Ovary (tissue), 9 donors: ENCODE results near the gene KIF18A. TPM values are rescaled to one million over a fixed set of nuclear protein-coding genes. Genes with fewer than 3 reads are reported as not detected.
"Not testable (repeated sequence)": the region's sequence is repeated elsewhere in the genome, so short reads cannot be mapped to it uniquely, and the experiment has no call there.

Experiments
- DNase-seq, 5 donors: peaks; one replicate each; pipeline ENCODE4 v3.0.0-alpha.2; 2019 to 2020
- H3K27ac ChIP-seq, 2 donors: fragments of 200-600 bp; one replicate each; pipeline versions ENCODE4 v1.5.1 to v1.8.0; 2019 to 2022
- H3K27me3 ChIP-seq: fragments of 200-600 bp; one replicate; pipeline ENCODE4 v1.8.0; 2022
- H3K36me3 ChIP-seq: fragments of 200-600 bp; sonication (generic); one replicate; pipeline ENCODE4 v1.5.1; 2019
- H3K4me1 ChIP-seq: one replicate; pipeline ENCODE4 v1.8.1; 2013; ENCODE audit warnings: mild to moderate bottlenecking, moderate library complexity; ENCODE audit not compliant: insufficient read depth
- H3K4me3 ChIP-seq: fragments of 200-600 bp; sonication (generic); one replicate; pipeline ENCODE4 v1.5.1; 2017
- H3K9me3 ChIP-seq, 2 donors: fragments of 200-600 bp in 1 of 2; sonication (generic) in 1 of 2; one replicate each; pipeline versions ENCODE4 v1.5.1 to v1.8.1; 2013 to 2019; ENCODE audit warnings: mild to moderate bottlenecking in 1 of 2, moderate library complexity in 1 of 2
- CTCF ChIP-seq, 3 donors: fragments of 450-650 bp in 2 of 3; fragments of 200-600 bp in 1 of 3; IDR thresholded peaks; one replicate each; pipeline versions ENCODE4 v1.5.1 to v1.8.0; 2016 to 2022; ENCODE audit warnings: antibody characterized with exemption in 3 of 3, mild to moderate bottlenecking in 1 of 3
- EP300 ChIP-seq: sonication (generic); formaldehyde crosslinking; IDR thresholded peaks from one replicate; pipeline ENCODE4 v1.6.1; 2017; ENCODE audit warnings: antibody characterized with exemption
- POLR2A ChIP-seq: fragments of 450-650 bp; IDR thresholded peaks from one replicate; pipeline ENCODE4 v1.6.1; 2017; ENCODE audit warnings: antibody characterized with exemption, mild to moderate bottlenecking, moderate library complexity
- WGBS, 3 donors: extraction: QIAGEN DNeasy Blood & Tissue Kit in 1 of 3; methylation state at CpG; one replicate each; pipeline versions ENCODE4 v1.1.5 to v1.1.7; 2013 to 2017; 5-methylcytosine and 5-hydroxymethylcytosine counted together
- intact Hi-C, 4 donors: fragments of 100-400 bp; cut with DNase I; formaldehyde crosslinking; loops; one replicate each; pipeline versions ENCODE4 v1.11.0 to v1.15.1; 2022 to 2023
- polyA plus RNA-seq, 2 donors: library from polyadenylated mRNA; stranded (reverse); fragments of 200-250 nt in 1 of 2; fragments of 350-450 nt in 1 of 2; fragmentation: Illumina TruSeq in 1 of 2; extraction: RNeasy Lipid Tissue Mini Kit (QIAGEN cat#74804) in 1 of 2; gene quantifications; one replicate each; pipeline ENCODE4 v1.2.3, GENCODE V29; 2013 to 2014
- total RNA-seq, 7 donors: library from RNA; depleted of rRNA in 2 of 7; stranded (reverse); fragments of >200 nt in 2 of 7; fragmentation: NEBNext Ultra II Directional in 3 of 7; extraction: Animal tissue kit (Norgen Biotek cat#: 25700) in 3 of 7; gene quantifications; one replicate each; pipeline versions ENCODE4 v1.1.0 to v1.2.4, GENCODE V29; 2016 to 2023
- donor health status: DM: no; HTN: no; CAD: no; lungs with moderate emphysema.
- donor health status: DM: no; HTN: no; CAD: no.
- donor health status: Bipolar disorder and iron deficiency.
- donor health status: DM: yes; HTN: yes; CAD: no.
- donor health status: DM: no; HTN: no; CAD: no.
- donor health status: DM: yes; HTN: yes; CAD: no.

The KIF18A gene
- total and polyA plus RNA-seq, 9 donors, result 0.28 to 0.72 (median 0.36) TPM; not detected in 1

DNA sequence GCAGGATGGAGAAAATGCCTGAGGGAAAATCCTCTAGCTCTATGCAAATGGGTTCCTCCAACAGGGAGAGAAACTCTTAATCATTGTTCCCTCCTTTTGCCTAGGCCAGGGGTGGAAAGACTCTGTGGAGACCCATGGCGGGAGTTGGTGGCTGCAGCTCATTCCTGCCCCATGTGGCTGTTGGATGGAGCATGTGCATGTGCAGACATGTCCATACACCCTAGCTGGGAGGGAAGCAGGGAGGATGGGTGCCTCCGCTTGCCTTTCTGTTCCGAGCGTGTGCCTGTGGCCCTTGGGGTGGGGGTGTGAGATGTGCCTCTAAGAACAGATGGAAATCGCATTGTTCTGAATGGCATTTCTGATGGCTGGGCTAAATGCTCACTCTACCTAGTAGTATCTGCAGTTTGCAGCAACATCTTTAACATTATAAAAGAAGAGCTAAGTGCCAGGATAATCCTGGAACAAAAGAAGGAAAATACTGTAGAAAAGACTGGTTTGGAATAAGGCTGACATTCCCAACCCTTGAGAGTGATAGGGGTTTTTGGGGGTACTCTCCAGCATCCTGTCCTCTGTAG is 32.0 kb upstream of the KIF18A start:
- intact Hi-C loops, result no loop called here
- WGBS, 3 donors, result 96 to 99% (median 97%) methylated on average over 5 of the region's 5 CpGs
- Histone ChIP-seq H3K27ac (no peak overlapping the region), H3K27me3 (no peaks in the 10 kb centered on the region), H3K4me3 (no peak overlapping the region), H3K4me1 (no peaks in the 10 kb centered on the region), H3K9me3 (peaks cover 0 to 11% of the 10 kb centered on the region in 2 donors), H3K36me3 (no peaks in the 10 kb centered on the region)
- DNase-seq, result no peak
- no peak for TF ChIP-seq EP300
- no peak for TF ChIP-seq POLR2A
- no peak for TF ChIP-seq CTCF (IDR thresholded peaks at IDR 0.05)

- DNase-seq, result no peak
- 98 to 100% (median 98%) methylated on average over 1 of the region's 1 CpG for WGBS, 3 donors
- no peak overlapping the region for H3K27ac ChIP-seq
- H3K27me3 ChIP-seq, result no peaks in the 10 kb centered on the region
- TF ChIP-seq POLR2A, result no peak
- TF ChIP-seq EP300, result no peak
- no peak for TF ChIP-seq CTCF (IDR thresholded peaks at IDR 0.05)
- no peaks in the 10 kb centered on the region for H3K4me1 ChIP-seq
- H3K36me3 ChIP-seq, result no peaks in the 10 kb centered on the region
- H3K9me3 ChIP-seq, result peaks cover 0 to 11% of the 10 kb centered on the region in 2 donors
- intact Hi-C loops, result no loop called here
- no peak overlapping the region for H3K4me3 ChIP-seq
Measured at GRCh38 chr11:28137832-28138231, 29.9 kb upstream of the KIF18A start.

- WGBS, 3 donors, result 97 to 99% (median 98%) methylated on average over 3 of the region's 3 CpGs
- no peak for DNase-seq
- Histone ChIP-seq H3K36me3 (no peaks in the 10 kb centered on the region), H3K27ac (no peak overlapping the region), H3K4me3 (no peak overlapping the region), H3K27me3 (no peaks in the 10 kb centered on the region), H3K4me1 (no peaks in the 10 kb centered on the region), H3K9me3 (peaks cover 0 to 11% of the 10 kb centered on the region in 2 donors)
- TF ChIP-seq EP300 (no peak), POLR2A (no peak), CTCF (IDR thresholded peaks at IDR 0.05) (no peak)
- intact Hi-C loops, result no loop called here
Measured at GRCh38 chr11:28137366-28137765, 29.4 kb upstream of the KIF18A start.

GRCh38 chr11:28136157-28136556 is 28.2 kb upstream of the KIF18A start:
- WGBS, 3 donors, result 96 to 97% (median 96%) methylated on average over 4 of the region's 4 CpGs
- H3K27ac ChIP-seq, H3K27me3 ChIP-seq, H3K4me3 ChIP-seq, H3K4me1 ChIP-seq, DNase-seq, intact Hi-C loops, H3K36me3 ChIP-seq: not testable (repeated sequence)
- peaks cover 0 to 11% of the 10 kb centered on the region in 2 donors for H3K9me3 ChIP-seq

DNA sequence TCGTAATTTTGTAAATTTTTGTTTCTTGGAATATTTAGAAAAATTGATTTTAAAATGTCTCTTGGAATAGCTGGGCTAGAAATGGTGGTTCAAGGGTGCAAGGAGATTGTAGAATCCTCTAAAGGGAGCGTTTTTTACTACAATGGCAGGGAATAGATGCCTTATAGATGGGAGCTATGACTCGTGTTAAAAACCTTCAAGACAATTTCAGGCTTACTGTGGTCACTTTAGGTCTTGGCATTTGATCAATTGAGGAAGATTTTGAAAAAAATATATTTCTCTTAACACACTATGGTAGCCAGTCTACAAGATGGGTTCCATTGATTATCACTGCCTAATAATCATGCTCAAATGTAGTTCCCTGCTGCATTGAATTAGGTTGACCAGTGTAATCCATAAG is 25.2 kb upstream of the KIF18A start:
- Histone ChIP-seq H3K9me3 (no peaks in the 10 kb centered on the region), H3K4me1 (no peaks in the 10 kb centered on the region), H3K4me3 (no peak overlapping the region), H3K36me3 (no peaks in the 10 kb centered on the region), H3K27me3 (no peaks in the 10 kb centered on the region), H3K27ac (no peak overlapping the region)
- 94 to 95% (median 95%) methylated on average over 3 of the region's 3 CpGs for WGBS, 3 donors
- intact Hi-C loops, result no loop called here
- TF ChIP-seq EP300 (no peak), CTCF (IDR thresholded peaks at IDR 0.05) (no peak), POLR2A (no peak)
- DNase-seq, result no peak
